Measurements from ENCODE around the gene ATXN3.

GRCh38 chr14:92040431-92041051 lies 65.8 kb downstream of the ATXN3 start:
- TF ChIP-seq CTCF (IDR thresholded peaks at IDR 0.05; ENCODE audit: insufficient read depth, low read length, poor library complexity, severe bottlenecking) = no peak
- TF ChIP-seq EZH2phosphoT487 (conservative IDR thresholded peaks at IDR 0.05; ENCODE audit: low read length) = no peak

All from SU-DHL-6 (cell line).